Measurements from ENCODE around the gene INPP4B. TPM values are rescaled to one million over a fixed set of nuclear protein-coding genes. Genes with fewer than 3 reads are reported as not detected.

The INPP4B gene
- total RNA-seq, 1 donor from 2014 or later: 10.9 TPM

GRCh38 chr4:142348613-142349021, 497.5 kb downstream of the INPP4B start:
- no peak for DNase-seq (ENCODE audit: low read depth)
- no peak overlapping the region for H3K4me3 ChIP-seq (ENCODE audit: low read depth, low read length)
- H3K36me3 ChIP-seq (ENCODE audit: control insufficient read depth, insufficient read depth, low read length): no peaks in the 10 kb centered on the region
- TF ChIP-seq CTCF (IDR thresholded peaks at IDR 0.05; ENCODE audit: insufficient read depth, low read length, poor library complexity, severe bottlenecking): no peak
- H3K27me3 ChIP-seq (ENCODE audit: control insufficient read depth, insufficient read depth, low read length): no peaks in the 10 kb centered on the region

GRCh38 chr4:142347241-142347640, 498.9 kb downstream of the INPP4B start:
- TF ChIP-seq CTCF (IDR thresholded peaks at IDR 0.05; ENCODE audit: insufficient read depth, low read length, poor library complexity, severe bottlenecking): no peak
- Histone ChIP-seq H3K4me3 (ENCODE audit: low read depth, low read length) (no peak overlapping the region), H3K36me3 (ENCODE audit: control insufficient read depth, insufficient read depth, low read length) (no peaks in the 10 kb centered on the region), H3K27me3 (ENCODE audit: control insufficient read depth, insufficient read depth, low read length) (no peaks in the 10 kb centered on the region)
- no peak for DNase-seq (ENCODE audit: low read depth)

GRCh38 chr4:142345924-142346323, 500.2 kb downstream of the INPP4B start:
- no peak for TF ChIP-seq CTCF (IDR thresholded peaks at IDR 0.05; ENCODE audit: insufficient read depth, low read length, poor library complexity, severe bottlenecking)
- DNase-seq (ENCODE audit: low read depth): no peak
- Histone ChIP-seq H3K27me3 (ENCODE audit: control insufficient read depth, insufficient read depth, low read length) (no peaks in the 10 kb centered on the region), H3K36me3 (ENCODE audit: control insufficient read depth, insufficient read depth, low read length) (no peaks in the 10 kb centered on the region), H3K4me3 (ENCODE audit: low read depth, low read length) (no peak overlapping the region)

GRCh38 chr4:142341268-142341667, 504.8 kb downstream of the INPP4B start:
- H3K36me3 ChIP-seq (ENCODE audit: control insufficient read depth, insufficient read depth, low read length): no peaks in the 10 kb centered on the region
- DNase-seq (ENCODE audit: low read depth): no peak
- no peak for TF ChIP-seq CTCF (IDR thresholded peaks at IDR 0.05; ENCODE audit: insufficient read depth, low read length, poor library complexity, severe bottlenecking)

GRCh38 chr4:142339053-142339452, 507.0 kb downstream of the INPP4B start:
- no peak overlapping the region for H3K4me3 ChIP-seq (ENCODE audit: low read depth, low read length)
- H3K36me3 ChIP-seq (ENCODE audit: control insufficient read depth, insufficient read depth, low read length): no peaks in the 10 kb centered on the region
- no peak for DNase-seq (ENCODE audit: low read depth)
- H3K27me3 ChIP-seq (ENCODE audit: control insufficient read depth, insufficient read depth, low read length): no peaks in the 10 kb centered on the region
- TF ChIP-seq CTCF (IDR thresholded peaks at IDR 0.05; ENCODE audit: insufficient read depth, low read length, poor library complexity, severe bottlenecking): no peak

More at GRCh38 chr4:142341268-142341667, 504.8 kb downstream of the INPP4B start:
- Histone ChIP-seq H3K4me3 (ENCODE audit: low read depth, low read length) (no peak overlapping the region), H3K27me3 (ENCODE audit: control insufficient read depth, insufficient read depth, low read length) (no peaks in the 10 kb centered on the region)

- Histone ChIP-seq H3K36me3 (ENCODE audit: control insufficient read depth, insufficient read depth, low read length) (no peaks in the 10 kb centered on the region), H3K27me3 (ENCODE audit: control insufficient read depth, insufficient read depth, low read length) (no peaks in the 10 kb centered on the region), H3K4me3 (ENCODE audit: low read depth, low read length) (no peak overlapping the region)
- no peak for DNase-seq (ENCODE audit: low read depth)
- no peak for TF ChIP-seq CTCF (IDR thresholded peaks at IDR 0.05; ENCODE audit: insufficient read depth, low read length, poor library complexity, severe bottlenecking)
Measured at GRCh38 chr4:142336251-142336934, 509.7 kb downstream of the INPP4B start.
